K562 (cell line): Measurements from ENCODE around the gene GALM. TPM values are rescaled to one million over a fixed set of nuclear protein-coding genes. Genes with fewer than 3 reads are reported as not detected.

Source experiments
- ARID2 ChIP-seq: fragments of 450-650 bp; IDR thresholded peaks from 2 replicates; pipeline ENCODE4 v1.6.1; 2017; ENCODE audit warnings: antibody characterized with exemption, mild to moderate bottlenecking
- BRD4 ChIP-seq: fragments of 200-600 bp; sonication (generic); IDR thresholded peaks from 2 replicates; pipeline ENCODE4 v1.6.1; 2017; ENCODE audit warnings: inconsistent platforms
- BRF1 ChIP-seq: IDR thresholded peaks from 3 replicates; pipeline ENCODE4 v1.6.1; 2011; ENCODE audit warnings: borderline replicate concordance, mild to moderate bottlenecking; ENCODE audit not compliant: insufficient read length; ENCODE audit errors: extremely low read depth
- BRF2 ChIP-seq: IDR thresholded peaks from 3 replicates; pipeline ENCODE4 v1.6.1; 2011; ENCODE audit warnings: borderline replicate concordance, mild to moderate bottlenecking; ENCODE audit not compliant: insufficient read length, insufficient read depth
- EHMT2 ChIP-seq: fragments of 450-650 bp; IDR thresholded peaks from 2 replicates; pipeline ENCODE4 v1.6.1; 2018; ENCODE audit warnings: antibody characterized with exemption
- FOXK1 ChIP-seq: sonication (generic); formaldehyde crosslinking; IDR thresholded peaks from 2 replicates; pipeline ENCODE4 v1.8.0; 2022; ENCODE audit warnings: missing genetic modification reagents, mild to moderate bottlenecking, borderline replicate concordance
- NELFE ChIP-seq: IDR thresholded peaks from 2 replicates; pipeline ENCODE4 v1.6.1; 2011; ENCODE audit warnings: mild to moderate bottlenecking; ENCODE audit not compliant: insufficient read depth, insufficient read length
- RAD21 ChIP-seq, 2 experiments: fragments of 250-450 bp in 1 of 2; fragments of 450-650 bp in 1 of 2; sonication (Bioruptor Pico) in 1 of 2; formaldehyde crosslinking in 1 of 2; IDR thresholded peaks in 1 of 2; conservative IDR thresholded peaks in 1 of 2; 2 replicates each; pipeline versions ENCODE4 v1.4.0 to v1.8.0; 2020 to 2022; ENCODE audit warnings: mild to moderate bottlenecking in 2 of 2, moderate library complexity in 1 of 2
- SRSF3 ChIP-seq: fragments of 200-400 bp; formaldehyde crosslinking; IDR thresholded peaks from 2 replicates; pipeline ENCODE4 v1.6.1; 2016; ENCODE audit warnings: mild to moderate bottlenecking, low read length, moderate library complexity; ENCODE audit not compliant: insufficient read depth
- TEAD4 ChIP-seq, 2 experiments: sonication (generic) in 1 of 2; formaldehyde crosslinking in 1 of 2; IDR thresholded peaks; 2 replicates each; pipeline versions ENCODE4 v1.6.1 to v1.8.0; 2012 to 2022; ENCODE audit warnings: borderline replicate concordance in 1 of 2, inconsistent platforms in 1 of 2, low read length in 1 of 2, mild to moderate bottlenecking in 1 of 2, missing genetic modification reagents in 1 of 2
- THRA ChIP-seq: fragments of 450-650 bp; IDR thresholded peaks from 2 replicates; pipeline ENCODE4 v1.6.1; 2017; ENCODE audit warnings: mild to moderate bottlenecking, moderate library complexity
- ZBTB1 ChIP-seq: sonication (generic); formaldehyde crosslinking; IDR thresholded peaks from 2 replicates; pipeline ENCODE4 v1.8.1; 2023; ENCODE audit warnings: missing genetic modification reagents, low read depth, mild to moderate bottlenecking, borderline replicate concordance
- ZBTB49 ChIP-seq: sonication (generic); formaldehyde crosslinking; IDR thresholded peaks from 2 replicates; pipeline ENCODE4 v1.8.0; 2022; ENCODE audit warnings: missing genetic modification reagents, mild to moderate bottlenecking, borderline replicate concordance
- ZNF551 ChIP-seq: fragments of 250-450 bp; sonication (Bioruptor Pico); IDR thresholded peaks from 2 replicates; pipeline ENCODE4 v1.5.0; 2021; ENCODE audit warnings: mild to moderate bottlenecking, moderate library complexity
- ZNF699 ChIP-seq: fragments of 250-450 bp; sonication (Bioruptor Pico); IDR thresholded peaks from 2 replicates; pipeline ENCODE4 v1.8.0; 2021; ENCODE audit warnings: mild to moderate bottlenecking, moderate library complexity; ENCODE audit not compliant: insufficient replicate concordance
- ZSCAN29 ChIP-seq: fragments of 450-650 bp; IDR thresholded peaks from 2 replicates; pipeline ENCODE4 v1.6.1; 2017
- polyA plus RNA-seq, 8 experiments: library from polyadenylated mRNA; depleted of rRNA in 4 of 8; stranded (reverse) in 5 of 8; unstranded in 3 of 8; fragments of >200 nt; fragmentation: Nextera tagmentation in 2 of 8; fragmentation: Illumina TruSeq in 1 of 8; extraction: Ambion mirVana in 2 of 8; extraction: Trizol in 1 of 8; gene quantifications; 2 replicates each; pipeline versions ENCODE4 v1.2.1 to v1.2.3, GENCODE V29; 2011 to 2014; ENCODE audit warnings: inconsistent platforms in 1 of 8, missing spikeins in 1 of 8
- total RNA-seq, 7 experiments: library from RNA; depleted of rRNA in 6 of 7; stranded (reverse); fragments of >200 nt in 6 of 7; fragmentation: Illumina TruSeq in 2 of 7; extraction: Trizol in 2 of 7; gene quantifications; 2 replicates each; pipeline versions ENCODE4 v1.2.1 to v1.2.3, GENCODE V29; 2011 to 2021; ENCODE audit warnings: low replicate concordance in 1 of 7
- TF ChIP-seq, protein P1 (sequence below): sonication (generic); formaldehyde crosslinking; IDR thresholded peaks from 2 replicates; pipeline ENCODE4 v1.8.1; 2023; ENCODE audit warnings: missing genetic modification reagents, mild to moderate bottlenecking, borderline replicate concordance

The GALM gene
- total and polyA plus RNA-seq, 9 of the 15 experiments (the other 6 are each of a cell fraction or from before 2014, with no cell fraction given): 22.1 to 51.7 (median 27.9) TPM

GRCh38 chr2:38665854-38666555, at the start of gene GALM (continued):
- TF ChIP-seq, protein P1, sequence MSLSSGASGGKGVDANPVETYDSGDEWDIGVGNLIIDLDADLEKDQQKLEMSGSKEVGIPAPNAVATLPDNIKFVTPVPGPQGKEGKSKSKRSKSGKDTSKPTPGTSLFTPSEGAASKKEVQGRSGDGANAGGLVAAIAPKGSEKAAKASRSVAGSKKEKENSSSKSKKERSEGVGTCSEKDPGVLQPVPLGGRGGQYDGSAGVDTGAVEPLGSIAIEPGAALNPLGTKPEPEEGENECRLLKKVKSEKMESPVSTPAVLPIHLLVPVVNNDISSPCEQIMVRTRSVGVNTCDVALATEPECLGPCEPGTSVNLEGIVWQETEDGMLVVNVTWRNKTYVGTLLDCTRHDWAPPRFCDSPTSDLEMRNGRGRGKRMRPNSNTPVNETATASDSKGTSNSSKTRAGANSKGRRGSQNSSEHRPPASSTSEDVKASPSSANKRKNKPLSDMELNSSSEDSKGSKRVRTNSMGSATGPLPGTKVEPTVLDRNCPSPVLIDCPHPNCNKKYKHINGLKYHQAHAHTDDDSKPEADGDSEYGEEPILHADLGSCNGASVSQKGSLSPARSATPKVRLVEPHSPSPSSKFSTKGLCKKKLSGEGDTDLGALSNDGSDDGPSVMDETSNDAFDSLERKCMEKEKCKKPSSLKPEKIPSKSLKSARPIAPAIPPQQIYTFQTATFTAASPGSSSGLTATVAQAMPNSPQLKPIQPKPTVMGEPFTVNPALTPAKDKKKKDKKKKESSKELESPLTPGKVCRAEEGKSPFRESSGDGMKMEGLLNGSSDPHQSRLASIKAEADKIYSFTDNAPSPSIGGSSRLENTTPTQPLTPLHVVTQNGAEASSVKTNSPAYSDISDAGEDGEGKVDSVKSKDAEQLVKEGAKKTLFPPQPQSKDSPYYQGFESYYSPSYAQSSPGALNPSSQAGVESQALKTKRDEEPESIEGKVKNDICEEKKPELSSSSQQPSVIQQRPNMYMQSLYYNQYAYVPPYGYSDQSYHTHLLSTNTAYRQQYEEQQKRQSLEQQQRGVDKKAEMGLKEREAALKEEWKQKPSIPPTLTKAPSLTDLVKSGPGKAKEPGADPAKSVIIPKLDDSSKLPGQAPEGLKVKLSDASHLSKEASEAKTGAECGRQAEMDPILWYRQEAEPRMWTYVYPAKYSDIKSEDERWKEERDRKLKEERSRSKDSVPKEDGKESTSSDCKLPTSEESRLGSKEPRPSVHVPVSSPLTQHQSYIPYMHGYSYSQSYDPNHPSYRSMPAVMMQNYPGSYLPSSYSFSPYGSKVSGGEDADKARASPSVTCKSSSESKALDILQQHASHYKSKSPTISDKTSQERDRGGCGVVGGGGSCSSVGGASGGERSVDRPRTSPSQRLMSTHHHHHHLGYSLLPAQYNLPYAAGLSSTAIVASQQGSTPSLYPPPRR: no peak; the same call in 1 of the 2 replicates
- no peak for TF ChIP-seq BRF1
- no peak for TF ChIP-seq THRA
- no peak for TF ChIP-seq ZBTB1
- TF ChIP-seq SRSF3: no peak
- no peak for TF ChIP-seq ZBTB49 (CRISPR knock-in tag)
- no peak for TF ChIP-seq ZSCAN29
- no peak for TF ChIP-seq ARID2
- TF ChIP-seq BRF2: no peak
- TF ChIP-seq RAD21 (CRISPR knock-in tag; conservative IDR thresholded peaks at IDR 0.05 in 1 of 2, IDR thresholded peaks at IDR 0.05 in 1 of 2): no peak
- TF ChIP-seq NELFE: no peak
- no peak for TF ChIP-seq BRD4
- TF ChIP-seq TEAD4 (IDR thresholded peaks at IDR 0.05; ENCODE audit: low read length): no peak
- TF ChIP-seq TEAD4 (CRISPR knock-in tag; IDR thresholded peaks at IDR 0.05; ENCODE audit: borderline replicate concordance): no peak
- no peak for TF ChIP-seq ZNF699 (CRISPR knock-in tag)
- TF ChIP-seq EHMT2: no peak; the same call in 1 of the 2 replicates
- no peak for TF ChIP-seq ZNF551
- TF ChIP-seq FOXK1 (CRISPR knock-in tag): no peak
